ENCODE data around the gene TMEM161A.

- no peak for TF ChIP-seq CTCF (IDR thresholded peaks at IDR 0.05)
- TF ChIP-seq POLR2A (IDR thresholded peaks at IDR 0.05), result no peak
Observed at GRCh38 chr19:19142347-19142746, 4.1 kb upstream of the TMEM161A start.

Data from ovary (tissue), 3 donors.